Measurements from ENCODE around the gene C11orf52. TPM values are rescaled to one million over a fixed set of nuclear protein-coding genes. Genes with fewer than 3 reads are reported as not detected.
"Not testable (repeated sequence)": the region's sequence is repeated elsewhere in the genome, so short reads cannot be mapped to it uniquely, and the experiment has no call there.

The C11orf52 gene
- total and polyA plus RNA-seq, 4 donors: 4.2 to 10.9 (median 7.4) TPM

DNA sequence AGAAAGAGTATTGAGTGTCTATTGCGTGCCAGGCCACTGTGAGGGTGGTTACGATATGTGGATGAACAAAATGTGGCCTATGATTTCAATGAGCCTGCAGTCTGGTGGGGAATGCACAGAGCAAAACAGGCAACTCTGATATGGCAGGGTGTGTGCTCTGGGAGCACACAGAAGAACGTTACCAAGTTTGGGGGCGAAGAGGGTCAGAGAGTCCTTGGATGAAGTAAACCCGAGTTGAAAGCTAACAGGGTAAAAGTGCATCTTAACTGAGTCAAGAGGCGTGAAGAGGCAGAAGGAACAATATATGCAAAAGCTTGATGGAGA, 39.1 kb upstream of the C11orf52 start:
- Histone ChIP-seq H3K4me3 (ENCODE audit: low read depth in 1 of 3, low read length in 3 of 3) (peak overlapping the region; percentile 53 to 77 (median 74)), H3K27ac (ENCODE audit: low read depth in 1 of 2, low read length in 2 of 2) (peak overlapping the region; percentile 80 to 82), H3K4me1 (ENCODE audit: control insufficient read depth in 4 of 4, insufficient read depth in 4 of 4, low read length in 3 of 4) (peaks cover 0 to 7% (median 3%) of the 10 kb centered on the region in 4 donors), H3K27me3 (ENCODE audit: control insufficient read depth in 4 of 4, insufficient read depth in 4 of 4, low read length in 3 of 4) (no peaks in the 10 kb centered on the region), H3K9me3 (ENCODE audit: control insufficient read depth in 4 of 4, low read length in 3 of 4) (no peaks in the 10 kb centered on the region), H3K36me3 (ENCODE audit: control insufficient read depth in 4 of 4, insufficient read depth in 3 of 4, low read depth in 1 of 4, low read length in 3 of 4) (peaks cover 0 to 13% (median 1%) of the 10 kb centered on the region in 4 donors), H3K9ac (ENCODE audit: low read depth in 1 of 2, low read length in 2 of 2) (peak overlapping the region; percentile 34 to 96)
- WGBS: 42% methylated on average over 6 of the region's 6 CpGs
- DNase-seq (ENCODE audit: low spot score): no peak
- TF ChIP-seq, protein P1, sequence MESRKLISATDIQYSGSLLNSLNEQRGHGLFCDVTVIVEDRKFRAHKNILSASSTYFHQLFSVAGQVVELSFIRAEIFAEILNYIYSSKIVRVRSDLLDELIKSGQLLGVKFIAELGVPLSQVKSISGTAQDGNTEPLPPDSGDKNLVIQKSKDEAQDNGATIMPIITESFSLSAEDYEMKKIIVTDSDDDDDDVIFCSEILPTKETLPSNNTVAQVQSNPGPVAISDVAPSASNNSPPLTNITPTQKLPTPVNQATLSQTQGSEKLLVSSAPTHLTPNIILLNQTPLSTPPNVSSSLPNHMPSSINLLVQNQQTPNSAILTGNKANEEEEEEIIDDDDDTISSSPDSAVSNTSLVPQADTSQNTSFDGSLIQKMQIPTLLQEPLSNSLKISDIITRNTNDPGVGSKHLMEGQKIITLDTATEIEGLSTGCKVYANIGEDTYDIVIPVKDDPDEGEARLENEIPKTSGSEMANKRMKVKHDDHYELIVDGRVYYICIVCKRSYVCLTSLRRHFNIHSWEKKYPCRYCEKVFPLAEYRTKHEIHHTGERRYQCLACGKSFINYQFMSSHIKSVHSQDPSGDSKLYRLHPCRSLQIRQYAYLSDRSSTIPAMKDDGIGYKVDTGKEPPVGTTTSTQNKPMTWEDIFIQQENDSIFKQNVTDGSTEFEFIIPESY (IDR thresholded peaks at IDR 0.05): no peak
- TF ChIP-seq, protein P2, sequence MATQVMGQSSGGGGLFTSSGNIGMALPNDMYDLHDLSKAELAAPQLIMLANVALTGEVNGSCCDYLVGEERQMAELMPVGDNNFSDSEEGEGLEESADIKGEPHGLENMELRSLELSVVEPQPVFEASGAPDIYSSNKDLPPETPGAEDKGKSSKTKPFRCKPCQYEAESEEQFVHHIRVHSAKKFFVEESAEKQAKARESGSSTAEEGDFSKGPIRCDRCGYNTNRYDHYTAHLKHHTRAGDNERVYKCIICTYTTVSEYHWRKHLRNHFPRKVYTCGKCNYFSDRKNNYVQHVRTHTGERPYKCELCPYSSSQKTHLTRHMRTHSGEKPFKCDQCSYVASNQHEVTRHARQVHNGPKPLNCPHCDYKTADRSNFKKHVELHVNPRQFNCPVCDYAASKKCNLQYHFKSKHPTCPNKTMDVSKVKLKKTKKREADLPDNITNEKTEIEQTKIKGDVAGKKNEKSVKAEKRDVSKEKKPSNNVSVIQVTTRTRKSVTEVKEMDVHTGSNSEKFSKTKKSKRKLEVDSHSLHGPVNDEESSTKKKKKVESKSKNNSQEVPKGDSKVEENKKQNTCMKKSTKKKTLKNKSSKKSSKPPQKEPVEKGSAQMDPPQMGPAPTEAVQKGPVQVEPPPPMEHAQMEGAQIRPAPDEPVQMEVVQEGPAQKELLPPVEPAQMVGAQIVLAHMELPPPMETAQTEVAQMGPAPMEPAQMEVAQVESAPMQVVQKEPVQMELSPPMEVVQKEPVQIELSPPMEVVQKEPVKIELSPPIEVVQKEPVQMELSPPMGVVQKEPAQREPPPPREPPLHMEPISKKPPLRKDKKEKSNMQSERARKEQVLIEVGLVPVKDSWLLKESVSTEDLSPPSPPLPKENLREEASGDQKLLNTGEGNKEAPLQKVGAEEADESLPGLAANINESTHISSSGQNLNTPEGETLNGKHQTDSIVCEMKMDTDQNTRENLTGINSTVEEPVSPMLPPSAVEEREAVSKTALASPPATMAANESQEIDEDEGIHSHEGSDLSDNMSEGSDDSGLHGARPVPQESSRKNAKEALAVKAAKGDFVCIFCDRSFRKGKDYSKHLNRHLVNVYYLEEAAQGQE (IDR thresholded peaks at IDR 0.05): no peak
- TF ChIP-seq, protein P3, sequence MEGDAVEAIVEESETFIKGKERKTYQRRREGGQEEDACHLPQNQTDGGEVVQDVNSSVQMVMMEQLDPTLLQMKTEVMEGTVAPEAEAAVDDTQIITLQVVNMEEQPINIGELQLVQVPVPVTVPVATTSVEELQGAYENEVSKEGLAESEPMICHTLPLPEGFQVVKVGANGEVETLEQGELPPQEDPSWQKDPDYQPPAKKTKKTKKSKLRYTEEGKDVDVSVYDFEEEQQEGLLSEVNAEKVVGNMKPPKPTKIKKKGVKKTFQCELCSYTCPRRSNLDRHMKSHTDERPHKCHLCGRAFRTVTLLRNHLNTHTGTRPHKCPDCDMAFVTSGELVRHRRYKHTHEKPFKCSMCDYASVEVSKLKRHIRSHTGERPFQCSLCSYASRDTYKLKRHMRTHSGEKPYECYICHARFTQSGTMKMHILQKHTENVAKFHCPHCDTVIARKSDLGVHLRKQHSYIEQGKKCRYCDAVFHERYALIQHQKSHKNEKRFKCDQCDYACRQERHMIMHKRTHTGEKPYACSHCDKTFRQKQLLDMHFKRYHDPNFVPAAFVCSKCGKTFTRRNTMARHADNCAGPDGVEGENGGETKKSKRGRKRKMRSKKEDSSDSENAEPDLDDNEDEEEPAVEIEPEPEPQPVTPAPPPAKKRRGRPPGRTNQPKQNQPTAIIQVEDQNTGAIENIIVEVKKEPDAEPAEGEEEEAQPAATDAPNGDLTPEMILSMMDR (IDR thresholded peaks at IDR 0.05; ENCODE audit: low read depth, low read length, missing input control): no peak

DNA sequence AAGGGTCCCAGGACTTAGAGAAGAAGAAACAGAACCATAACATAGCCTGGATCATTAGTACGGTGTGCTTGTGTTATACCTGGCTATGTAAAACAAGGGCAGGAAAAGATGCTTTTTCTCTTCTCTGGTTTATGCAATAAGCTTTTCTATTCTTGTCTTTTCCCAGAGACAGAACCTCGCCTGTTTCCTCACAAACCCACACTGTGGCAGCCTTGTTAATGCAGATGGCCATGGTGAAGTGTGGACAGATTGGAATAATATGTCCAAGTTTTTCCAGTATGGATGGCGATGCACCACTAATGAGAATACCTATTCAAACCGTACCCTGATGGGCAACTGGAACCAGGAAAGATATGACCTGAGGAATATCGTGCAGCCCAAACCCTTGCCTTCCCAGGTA, 36.5 kb upstream of the C11orf52 start:
- Histone ChIP-seq H3K9me3 (ENCODE audit: control insufficient read depth in 4 of 4, low read length in 3 of 4) (no peaks in the 10 kb centered on the region), H3K36me3 (ENCODE audit: control insufficient read depth in 4 of 4, insufficient read depth in 3 of 4, low read depth in 1 of 4, low read length in 3 of 4) (peaks cover 0 to 6% (median 0%) of the 10 kb centered on the region in 4 donors), H3K4me3 (ENCODE audit: low read depth in 1 of 3, low read length in 3 of 3) (no peak overlapping the region), H3K4me1 (ENCODE audit: control insufficient read depth in 4 of 4, insufficient read depth in 4 of 4, low read length in 3 of 4) (peaks cover 0 to 7% (median 3%) of the 10 kb centered on the region in 4 donors), H3K27me3 (ENCODE audit: control insufficient read depth in 4 of 4, insufficient read depth in 4 of 4, low read length in 3 of 4) (no peaks in the 10 kb centered on the region), H3K27ac (ENCODE audit: low read depth in 1 of 2, low read length in 2 of 2) (no peak overlapping the region), H3K9ac (ENCODE audit: low read depth in 1 of 2, low read length in 2 of 2) (no peak overlapping the region)
- 93% methylated on average over 5 of the region's 5 CpGs for WGBS
- DNase-seq (ENCODE audit: low spot score): no peak
- TF ChIP-seq EGR1 (IDR thresholded peaks at IDR 0.05; ENCODE audit: low read depth in 2 of 2): no peak
- no peak for TF ChIP-seq JUND (IDR thresholded peaks at IDR 0.05)
- TF ChIP-seq YY1 (IDR thresholded peaks at IDR 0.05): no peak
- TF ChIP-seq GABPA (IDR thresholded peaks at IDR 0.05 in 1 of 2, conservative IDR thresholded peaks at IDR 0.05 in 1 of 2): no peak
- TF ChIP-seq HNF4G (IDR thresholded peaks at IDR 0.05): no peak
- TF ChIP-seq, protein P1 (IDR thresholded peaks at IDR 0.05): no peak
- TF ChIP-seq RAD21 (IDR thresholded peaks at IDR 0.05): no peak
- TF ChIP-seq FOXA2 (IDR thresholded peaks at IDR 0.05): no peak
- TF ChIP-seq TAF1 (conservative IDR thresholded peaks at IDR 0.05): no peak

DNA sequence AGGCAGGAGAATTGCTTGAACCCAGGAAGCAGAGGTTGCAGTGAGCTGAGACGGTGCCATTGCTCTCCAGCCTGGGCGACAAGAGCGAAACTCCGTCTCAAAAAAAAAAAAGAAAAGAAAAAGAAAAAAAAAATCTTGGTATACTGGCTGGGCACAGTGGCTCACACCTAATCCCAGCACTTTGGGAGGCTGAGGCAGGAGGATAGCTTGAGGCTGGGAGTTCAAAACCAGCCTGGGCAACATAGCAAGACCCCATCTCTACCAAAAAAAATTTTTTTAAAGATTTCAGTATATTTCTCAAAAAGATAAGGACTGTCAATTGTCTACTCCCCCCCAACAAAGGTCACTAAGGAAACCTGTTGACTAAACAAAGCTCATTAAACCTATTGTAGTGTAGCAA, 33.7 kb upstream of the C11orf52 start:
- WGBS: 96% methylated on average over 4 of the region's 4 CpGs
- not testable (repeated sequence) for H3K27ac ChIP-seq (ENCODE audit: low read depth in 1 of 2, low read length in 2 of 2); DNase-seq (ENCODE audit: low spot score); H3K27me3 ChIP-seq (ENCODE audit: control insufficient read depth in 4 of 4, insufficient read depth in 4 of 4, low read length in 3 of 4); H3K36me3 ChIP-seq (ENCODE audit: control insufficient read depth in 4 of 4, insufficient read depth in 3 of 4, low read depth in 1 of 4, low read length in 3 of 4); H3K9me3 ChIP-seq (ENCODE audit: control insufficient read depth in 4 of 4, low read length in 3 of 4); H3K9ac ChIP-seq (ENCODE audit: low read depth in 1 of 2, low read length in 2 of 2); H3K4me1 ChIP-seq (ENCODE audit: control insufficient read depth in 4 of 4, insufficient read depth in 4 of 4, low read length in 3 of 4); H3K4me3 ChIP-seq (ENCODE audit: low read depth in 1 of 3, low read length in 3 of 3)
